Testis (tissue), 3 donors: ENCODE data around the gene POU6F2. TPM values are rescaled to one million over a fixed set of nuclear protein-coding genes. Genes with fewer than 3 reads are reported as not detected.

Source experiments
- DNase-seq: peaks from one replicate; pipeline ENCODE4 v3.0.0-alpha.2; 2019
- H3K27ac ChIP-seq, 2 donors: fragments of 200-600 bp; sonication (generic); one replicate each; pipeline ENCODE4 v1.5.1; 2019
- H3K27me3 ChIP-seq: fragments of 200-600 bp; sonication (generic); one replicate; pipeline ENCODE4 v1.5.1; 2019
- H3K36me3 ChIP-seq: fragments of 200-600 bp; sonication (generic); one replicate; pipeline ENCODE4 v1.5.1; 2017; ENCODE audit warnings: low read depth; ENCODE audit errors: missing control alignments
- H3K4me1 ChIP-seq: fragments of 200-600 bp; sonication (generic); one replicate; pipeline ENCODE4 v1.5.1; 2019
- H3K4me3 ChIP-seq, 2 donors: fragments of 200-600 bp; sonication (generic); one replicate each; pipeline ENCODE4 v1.5.1; 2017 to 2019
- H3K9me3 ChIP-seq: fragments of 200-600 bp; sonication (generic); one replicate; pipeline ENCODE4 v1.5.1; 2017
- CTCF ChIP-seq, 3 experiments: fragments of 450-650 bp in 2 of 3; fragments of 200-600 bp in 1 of 3; sonication (generic) in 1 of 3; IDR thresholded peaks; one replicate each; pipeline ENCODE4 v1.5.1; 2016 to 2019; ENCODE audit warnings: antibody characterized with exemption in 3 of 3, mild to moderate bottlenecking in 2 of 3, moderate library complexity in 1 of 3
- POLR2A ChIP-seq: fragments of 450-650 bp; IDR thresholded peaks from one replicate; pipeline ENCODE4 v1.6.1; 2017; ENCODE audit warnings: antibody characterized with exemption, mild to moderate bottlenecking, moderate library complexity
- WGBS, 2 donors: methylation state at CpG; one replicate each; pipeline ENCODE4 v1.1.5; 2018; 5-methylcytosine and 5-hydroxymethylcytosine counted together
- intact Hi-C: fragments of 100-400 bp; cut with DNase I; formaldehyde crosslinking; loops from one replicate; pipeline ENCODE4 v1.15.1; 2023; ENCODE audit warnings: low total_unique reads
- polyA plus RNA-seq: library from polyadenylated mRNA; stranded (reverse); fragments of 350-450 nt; fragmentation: Illumina TruSeq; extraction: RNeasy Lipid Tissue Mini Kit (QIAGEN cat#74804); gene quantifications from one replicate; pipeline ENCODE4 v1.2.3, GENCODE V29; 2014; ENCODE audit warnings: low read depth, low replicate concordance; ENCODE audit not compliant: insufficient read depth
- total RNA-seq, 2 donors: library from RNA; depleted of rRNA; stranded (reverse); fragments of >200 nt; gene quantifications; one replicate each; pipeline ENCODE4 v1.2.3, GENCODE V29; 2016

Gene POU6F2
- total and polyA plus RNA-seq, 3 donors from 2014 or later, result 1.3 to 3.4 (median 1.7) TPM

GRCh38 chr7:38973760-38974159 lies 3.9 kb upstream of the POU6F2 start:
- Histone ChIP-seq H3K36me3 (no peaks in the 10 kb centered on the region), H3K27me3 (no peaks in the 10 kb centered on the region), H3K4me3 (no peak overlapping the region), H3K27ac (no peak overlapping the region), H3K9me3 (no peaks in the 10 kb centered on the region), H3K4me1 (no peaks in the 10 kb centered on the region)
- intact Hi-C loops, result no loop called here
- TF ChIP-seq CTCF (IDR thresholded peaks at IDR 0.05) (no peak), POLR2A (no peak)
- WGBS, 2 donors, result 72 to 74% methylated on average over 4 of the region's 4 CpGs
- no peak for DNase-seq

GRCh38 chr7:38975944-38976392 lies 1.7 kb upstream of the POU6F2 start:
- H3K36me3 ChIP-seq, result no peaks in the 10 kb centered on the region
- TF ChIP-seq CTCF (IDR thresholded peaks at IDR 0.05) (no peak), POLR2A (no peak)
- WGBS, 2 donors, result 0 to 2% methylated on average over 5 to 37 of the region's 38 CpGs
- H3K4me3 ChIP-seq, result peak overlapping the region in 1 of 2 donors; percentile 36
- H3K27ac ChIP-seq, result no peak overlapping the region
- H3K4me1 ChIP-seq, result no peaks in the 10 kb centered on the region
- no peak for DNase-seq
- no peaks in the 10 kb centered on the region for H3K9me3 ChIP-seq
- intact Hi-C loops, result no loop called here
- no peaks in the 10 kb centered on the region for H3K27me3 ChIP-seq

GRCh38 chr7:38978491-38978890 lies 782 bp downstream of the POU6F2 start:
- Histone ChIP-seq H3K4me3 (no peak overlapping the region), H3K4me1 (no peaks in the 10 kb centered on the region), H3K9me3 (no peaks in the 10 kb centered on the region), H3K27ac (no peak overlapping the region), H3K36me3 (no peaks in the 10 kb centered on the region), H3K27me3 (no peaks in the 10 kb centered on the region)
- DNase-seq, result no peak
- intact Hi-C loops, result no loop called here
- no peak for TF ChIP-seq POLR2A
- TF ChIP-seq CTCF (IDR thresholded peaks at IDR 0.05), result no peak
- WGBS, 2 donors, result 24 to 33% methylated on average over 5 of the region's 5 CpGs

- TF ChIP-seq POLR2A, result no peak
- no peak for TF ChIP-seq CTCF (IDR thresholded peaks at IDR 0.05)
- intact Hi-C loops, result no loop called here
- Histone ChIP-seq H3K36me3 (no peaks in the 10 kb centered on the region), H3K4me1 (no peaks in the 10 kb centered on the region), H3K27me3 (no peaks in the 10 kb centered on the region), H3K27ac (no peak overlapping the region), H3K9me3 (no peaks in the 10 kb centered on the region), H3K4me3 (no peak overlapping the region)
- WGBS, 2 donors, result 73 to 75% methylated on average over 4 of the region's 4 CpGs
- no peak for DNase-seq
Measured at GRCh38 chr7:38992203-38992602, 14.5 kb downstream of the POU6F2 start.

GRCh38 chr7:39001595-39001994 lies 23.9 kb downstream of the POU6F2 start:
- Histone ChIP-seq H3K36me3 (no peaks in the 10 kb centered on the region), H3K4me3 (no peak overlapping the region), H3K9me3 (no peaks in the 10 kb centered on the region), H3K4me1 (no peaks in the 10 kb centered on the region), H3K27ac (no peak overlapping the region), H3K27me3 (no peaks in the 10 kb centered on the region)
- no peak for TF ChIP-seq POLR2A
- TF ChIP-seq CTCF (IDR thresholded peaks at IDR 0.05), result no peak
- 100% methylated on average over 1 of the region's 1 CpG for WGBS, 2 donors
- DNase-seq, result no peak
- intact Hi-C loops, result no loop called here
